ENCODE data around the gene VKORC1. TPM values are rescaled to one million over a fixed set of nuclear protein-coding genes. Genes with fewer than 3 reads are reported as not detected.
A peak's percentile ranks its signal among the peaks of the same experiment; 100 is the strongest.

The VKORC1 gene
- total RNA-seq, 1 donor from 2014 or later, result 72.7 TPM

- Histone ChIP-seq H3K4me1 (peaks cover 39% of the 10 kb centered on the region), H3K9me3 (no peaks in the 10 kb centered on the region), H3K4me3 (no peak overlapping the region), H3K27ac (peak overlapping the region; percentile 96), H3K36me3 (peaks cover 63% of the 10 kb centered on the region), H3K27me3 (no peaks in the 10 kb centered on the region)
- intact Hi-C loops (cut with DNase I), result no loop called here
- DNase-seq (peak; percentile 79), ATAC-seq (peak; percentile 41)
- no peak for TF ChIP-seq CTCF (IDR thresholded peaks at IDR 0.05)
Observed at GRCh38 chr16:31127182-31127581, 32.6 kb upstream of the VKORC1 start.

- peaks cover 62% of the 10 kb centered on the region for H3K36me3 ChIP-seq
- intact Hi-C loops (cut with DNase I), result no loop called here
- no peaks in the 10 kb centered on the region for H3K27me3 ChIP-seq
- no peak overlapping the region for H3K27ac ChIP-seq
- no peaks in the 10 kb centered on the region for H3K9me3 ChIP-seq
- H3K4me1 ChIP-seq, result peaks cover 38% of the 10 kb centered on the region
- ATAC-seq (no peak), DNase-seq (no peak)
- no peak overlapping the region for H3K4me3 ChIP-seq
- TF ChIP-seq CTCF (IDR thresholded peaks at IDR 0.05), result no peak
Observed at GRCh38 chr16:31125844-31126243, 31.2 kb upstream of the VKORC1 start.

- H3K27me3 ChIP-seq, result no peaks in the 10 kb centered on the region
- H3K9me3 ChIP-seq, result no peaks in the 10 kb centered on the region
- intact Hi-C loops (cut with DNase I), result no loop called here
- H3K4me1 ChIP-seq, result peaks cover 15% of the 10 kb centered on the region
- ATAC-seq (no peak), DNase-seq (peak; percentile 64)
- no peak for TF ChIP-seq CTCF (IDR thresholded peaks at IDR 0.05)
- H3K27ac ChIP-seq, result peak overlapping the region; percentile 90
- peaks cover 57% of the 10 kb centered on the region for H3K36me3 ChIP-seq
- no peak overlapping the region for H3K4me3 ChIP-seq
Observed at GRCh38 chr16:31120129-31120528, 25.5 kb upstream of the VKORC1 start.

- TF ChIP-seq CTCF (IDR thresholded peaks at IDR 0.05), result no peak
Observed at GRCh38 chr16:31118223-31119155, 23.9 kb upstream of the VKORC1 start.

GRCh38 chr16:31117384-31118222, 23.0 kb upstream of the VKORC1 start, which contains the start of gene KAT8:
KAT8 (plus strand) TSS chr16:31117664; CDS start chr16:31117682, 18 bp downstream.
- intact Hi-C loops (cut with DNase I), result no loop called here
- TF ChIP-seq CTCF (IDR thresholded peaks at IDR 0.05), result no peak
- H3K4me1 ChIP-seq, result peaks cover 21% of the 10 kb centered on the region
- no peaks in the 10 kb centered on the region for H3K9me3 ChIP-seq
- DNase-seq (peak; percentile 99), ATAC-seq (peak; percentile 97)
- peak within 1 kb of the TSS; percentile 90 for H3K27ac ChIP-seq
- peak within 1 kb of the TSS; percentile 54 for H3K4me3 ChIP-seq
- H3K36me3 ChIP-seq, result peaks cover 38% of the 10 kb centered on the region
- H3K27me3 ChIP-seq, result no peaks in the 10 kb centered on the region

More at GRCh38 chr16:31118223-31119155, 23.9 kb upstream of the VKORC1 start:
- intact Hi-C loops (cut with DNase I), result no loop called here
- DNase-seq (no peak), ATAC-seq (peak; percentile 3)
- H3K27ac ChIP-seq, result peak overlapping the region; percentile 90
- H3K9me3 ChIP-seq, result no peaks in the 10 kb centered on the region
- H3K4me3 ChIP-seq, result peak overlapping the region; percentile 54
- no peaks in the 10 kb centered on the region for H3K27me3 ChIP-seq
- H3K4me1 ChIP-seq, result peaks cover 19% of the 10 kb centered on the region
- peaks cover 47% of the 10 kb centered on the region for H3K36me3 ChIP-seq
